Neuronal stem cell (in vitro differentiated cells): Measurements from ENCODE around the gene PCGF3.
A peak's percentile ranks its signal among the peaks of the same experiment; 100 is the strongest.
"Not testable (repeated sequence)": the region's sequence is repeated elsewhere in the genome, so short reads cannot be mapped to it uniquely, and the experiment has no call there.

Experiments
- DNase-seq: peaks from one replicate; pipeline ENCODE4 v3.0.0-alpha.2; 2013; ENCODE audit warnings: low spot score
- H2AFZ ChIP-seq: one replicate; pipeline ENCODE4 v1.6.1; 2013; ENCODE audit warnings: mild to moderate bottlenecking, low read length, inconsistent platforms
- H2AK5ac ChIP-seq: 2 replicates; pipeline ENCODE4 v1.6.1; 2013; ENCODE audit warnings: low read depth, mild to moderate bottlenecking, inconsistent platforms, low read length, moderate library complexity, mixed read lengths
- H2BK120ac ChIP-seq: 2 replicates; pipeline ENCODE4 v1.6.1; 2013; ENCODE audit warnings: low read depth, mild to moderate bottlenecking, inconsistent platforms, low read length, moderate library complexity, mixed read lengths
- H2BK12ac ChIP-seq: one replicate; pipeline ENCODE4 v1.6.1; 2013; ENCODE audit warnings: low read length, inconsistent platforms
- H2BK15ac ChIP-seq: 2 replicates; pipeline ENCODE4 v1.6.1; 2013; ENCODE audit warnings: mild to moderate bottlenecking, low read length, inconsistent platforms, mixed read lengths
- H2BK5ac ChIP-seq: one replicate; pipeline ENCODE4 v1.6.1; 2013; ENCODE audit warnings: inconsistent platforms, mild to moderate bottlenecking, low read length, moderate library complexity
- H3K14ac ChIP-seq: one replicate; pipeline ENCODE4 v1.6.1; 2013; ENCODE audit warnings: low read length, inconsistent platforms
- H3K18ac ChIP-seq: 2 replicates; pipeline ENCODE4 v1.6.1; 2013; ENCODE audit warnings: low read length, inconsistent platforms
- H3K23ac ChIP-seq: 2 replicates; pipeline ENCODE4 v1.6.1; 2013; ENCODE audit warnings: low read depth, mild to moderate bottlenecking, mixed read lengths, low read length, inconsistent platforms; ENCODE audit not compliant: poor library complexity
- H3K27ac ChIP-seq: replicated peaks from 3 replicates; pipeline ENCODE4 v1.5.1; 2013; ENCODE audit warnings: low read length, inconsistent platforms
- H3K27me3 ChIP-seq, 3 experiments: 2 replicates each; pipeline ENCODE4 v1.6.1; 2013; ENCODE audit warnings: low read length in 3 of 3, mild to moderate bottlenecking in 2 of 3, inconsistent platforms in 1 of 3, low read depth in 1 of 3, mixed read lengths in 1 of 3, moderate library complexity in 1 of 3; ENCODE audit not compliant: control insufficient read depth in 3 of 3, insufficient read depth in 3 of 3
- H3K36me3 ChIP-seq, 2 donors: replicated peaks in 1 of 2; 2 replicates each; pipeline ENCODE4 v1.6.1; 2013; ENCODE audit warnings: low read length in 2 of 2; ENCODE audit not compliant: control insufficient read depth in 2 of 2, insufficient read depth in 2 of 2
- H3K4ac ChIP-seq: 2 replicates; pipeline ENCODE4 v1.6.1; 2013; ENCODE audit warnings: inconsistent platforms, mild to moderate bottlenecking, low read length, moderate library complexity
- H3K4me1 ChIP-seq, 2 donors: 1 replicate in 1 of 2; 2 replicates in 1 of 2; pipeline ENCODE4 v1.6.1; 2013; ENCODE audit warnings: low read length in 2 of 2, low read depth in 1 of 2; ENCODE audit not compliant: control insufficient read depth in 2 of 2, insufficient read depth in 1 of 2
- H3K4me2 ChIP-seq: one replicate; pipeline ENCODE4 v1.6.1; 2013; ENCODE audit warnings: mild to moderate bottlenecking, low read length, inconsistent platforms; ENCODE audit not compliant: insufficient read depth, poor library complexity, severe bottlenecking
- H3K4me3 ChIP-seq, 2 donors: 2 replicates each; pipeline ENCODE4 v1.5.1; 2013; ENCODE audit warnings: low read length in 2 of 2, mild to moderate bottlenecking in 2 of 2, inconsistent platforms in 1 of 2, moderate library complexity in 1 of 2
- H3K79me1 ChIP-seq: one replicate; pipeline ENCODE4 v1.6.1; 2013; ENCODE audit warnings: low read depth, mild to moderate bottlenecking, inconsistent platforms, low read length, moderate library complexity
- H3K9ac ChIP-seq: one replicate; pipeline ENCODE4 v1.6.1; 2013; ENCODE audit warnings: mild to moderate bottlenecking, low read depth, low read length, inconsistent platforms; ENCODE audit not compliant: poor library complexity
- H3K9me3 ChIP-seq, 2 donors: replicated peaks in 1 of 2; 2 replicates each; pipeline versions ENCODE3 to v1.6.1; 2013; ENCODE audit warnings: low read length in 2 of 2, mild to moderate bottlenecking in 2 of 2, inconsistent platforms in 1 of 2, low read depth in 1 of 2, mixed read lengths in 1 of 2, moderate library complexity in 1 of 2; ENCODE audit not compliant: control insufficient read depth in 2 of 2, insufficient read depth in 1 of 2
- H4K8ac ChIP-seq: one replicate; pipeline ENCODE4 v1.6.1; 2013; ENCODE audit warnings: low read depth, mild to moderate bottlenecking, inconsistent platforms, low read length, moderate library complexity
- H4K91ac ChIP-seq: one replicate; pipeline ENCODE4 v1.6.1; 2013; ENCODE audit warnings: low read length, low read depth, mild to moderate bottlenecking, inconsistent platforms; ENCODE audit not compliant: poor library complexity
- WGBS, 2 donors: extraction: QIAGEN DNeasy Blood & Tissue Kit; methylation state at CpG; one replicate each; pipeline ENCODE4 v1.1.7; 2013; ENCODE audit warnings: missing lambda C conversion rate in 2 of 2, mixed read lengths in 1 of 2; ENCODE audit not compliant: insufficient read length in 2 of 2, insufficient replicate concordance in 1 of 2; ENCODE audit errors: extremely low coverage in 2 of 2; 5-methylcytosine and 5-hydroxymethylcytosine counted together

The PCGF3 gene

GRCh38 chr4:668219-668618 lies 37.4 kb upstream of the PCGF3 start:
- H3K79me1 ChIP-seq, H2BK120ac ChIP-seq, DNase-seq, H2BK12ac ChIP-seq, H3K4me1 ChIP-seq, H2BK5ac ChIP-seq, H4K91ac ChIP-seq, H2BK15ac ChIP-seq, H3K4me3 ChIP-seq, H3K9ac ChIP-seq, H3K18ac ChIP-seq, H4K8ac ChIP-seq, H3K9me3 ChIP-seq, H3K14ac ChIP-seq, H3K4me2 ChIP-seq, H2AK5ac ChIP-seq, H2AFZ ChIP-seq, H3K4ac ChIP-seq, H3K23ac ChIP-seq, H3K27ac ChIP-seq: not testable (repeated sequence)
- H3K36me3 ChIP-seq: peaks cover 16 to 25% of the 10 kb centered on the region in 2 donors
- no CpG with 5 or more reads among the region's 6 CpGs for WGBS, 2 donors
- H3K27me3 ChIP-seq: peaks cover 0 to 15% (median 0%) of the 10 kb centered on the region in 3 experiments

GRCh38 chr4:669806-670559 lies 35.6 kb upstream of the PCGF3 start:
- H3K79me1 ChIP-seq, H2AFZ ChIP-seq, H3K14ac ChIP-seq, H2AK5ac ChIP-seq, H2BK15ac ChIP-seq, H3K27ac ChIP-seq, H3K4me1 ChIP-seq, H3K9me3 ChIP-seq, H3K9ac ChIP-seq, H2BK120ac ChIP-seq, H3K23ac ChIP-seq, H3K4ac ChIP-seq, H2BK5ac ChIP-seq, H2BK12ac ChIP-seq, H4K91ac ChIP-seq, H3K4me3 ChIP-seq, DNase-seq, H4K8ac ChIP-seq, H3K4me2 ChIP-seq, H3K27me3 ChIP-seq: not testable (repeated sequence)
- Histone ChIP-seq H3K18ac (peak overlapping the region; percentile 38), H3K36me3 (peaks cover 16 to 26% of the 10 kb centered on the region in 2 donors)
- WGBS, 2 donors: no CpG with 5 or more reads among the region's 11 CpGs

GRCh38 chr4:671769-672168 lies 33.9 kb upstream of the PCGF3 start:
- Histone ChIP-seq H2AK5ac (no peak overlapping the region), H3K9ac (no peak overlapping the region), H2BK12ac (no peak overlapping the region), H4K8ac (no peak overlapping the region), H3K4me2 (no peak overlapping the region), H2BK15ac (no peak overlapping the region), H2BK120ac (no peak overlapping the region), H3K18ac (no peak overlapping the region), H2BK5ac (no peak overlapping the region), H3K4me1 (peaks cover 9 to 11% of the 10 kb centered on the region in 2 donors), H3K36me3 (peaks cover 16 to 26% of the 10 kb centered on the region in 2 donors), H3K23ac (no peak overlapping the region), H4K91ac (no peak overlapping the region), H3K79me1 (peaks cover 5% of the 10 kb centered on the region), H2AFZ (no peak overlapping the region), H3K4me3 (no peak overlapping the region), H3K27me3 (no peaks in the 10 kb centered on the region), H3K9me3 (peaks cover 0 to 2% of the 10 kb centered on the region in 2 donors), H3K27ac (no peak overlapping the region), H3K4ac (no peak overlapping the region), H3K14ac (no peak overlapping the region)
- no peak for DNase-seq
- no CpG with 5 or more reads among the region's 3 CpGs for WGBS, 2 donors

- H3K23ac ChIP-seq: no peak overlapping the region
- H3K9me3 ChIP-seq: peaks cover 0 to 2% of the 10 kb centered on the region in 2 donors
- no peak overlapping the region for H4K91ac ChIP-seq
- H3K18ac ChIP-seq: peak overlapping the region; percentile 85
- peak overlapping the region; percentile 97 for H2AK5ac ChIP-seq
- H2BK15ac ChIP-seq: no peak overlapping the region
- H2BK120ac ChIP-seq: peak overlapping the region; percentile 96
- H3K4me1 ChIP-seq: peaks cover 9 to 11% of the 10 kb centered on the region in 2 donors
- H3K79me1 ChIP-seq: peaks cover 5% of the 10 kb centered on the region
- peak overlapping the region; percentile 83 to 85 for H3K4me3 ChIP-seq
- no peak overlapping the region for H2BK5ac ChIP-seq
- no peak overlapping the region for H2BK12ac ChIP-seq
- no peaks in the 10 kb centered on the region for H3K27me3 ChIP-seq
- peak overlapping the region; percentile 49 for H2AFZ ChIP-seq
- peak overlapping the region; percentile 91 for H3K9ac ChIP-seq
- no CpG with 5 or more reads among the region's 55 CpGs for WGBS, 2 donors
- peak overlapping the region; percentile 72 for H4K8ac ChIP-seq
- H3K4ac ChIP-seq: peak overlapping the region; percentile 37
- no peak for DNase-seq
- no peak overlapping the region for H3K27ac ChIP-seq
- peaks cover 16 to 26% of the 10 kb centered on the region in 2 donors for H3K36me3 ChIP-seq
- H3K4me2 ChIP-seq: peak overlapping the region; percentile 91
- H3K14ac ChIP-seq: peak overlapping the region; percentile 56
Observed at GRCh38 chr4:673349-674091, 32.1 kb upstream of the PCGF3 start.
